ENCODE measurements around the gene EIF3C.
"Not testable (repeated sequence)": the region's sequence is repeated elsewhere in the genome, so short reads cannot be mapped to it uniquely, and the experiment has no call there.

EIF3C gene

DNA sequence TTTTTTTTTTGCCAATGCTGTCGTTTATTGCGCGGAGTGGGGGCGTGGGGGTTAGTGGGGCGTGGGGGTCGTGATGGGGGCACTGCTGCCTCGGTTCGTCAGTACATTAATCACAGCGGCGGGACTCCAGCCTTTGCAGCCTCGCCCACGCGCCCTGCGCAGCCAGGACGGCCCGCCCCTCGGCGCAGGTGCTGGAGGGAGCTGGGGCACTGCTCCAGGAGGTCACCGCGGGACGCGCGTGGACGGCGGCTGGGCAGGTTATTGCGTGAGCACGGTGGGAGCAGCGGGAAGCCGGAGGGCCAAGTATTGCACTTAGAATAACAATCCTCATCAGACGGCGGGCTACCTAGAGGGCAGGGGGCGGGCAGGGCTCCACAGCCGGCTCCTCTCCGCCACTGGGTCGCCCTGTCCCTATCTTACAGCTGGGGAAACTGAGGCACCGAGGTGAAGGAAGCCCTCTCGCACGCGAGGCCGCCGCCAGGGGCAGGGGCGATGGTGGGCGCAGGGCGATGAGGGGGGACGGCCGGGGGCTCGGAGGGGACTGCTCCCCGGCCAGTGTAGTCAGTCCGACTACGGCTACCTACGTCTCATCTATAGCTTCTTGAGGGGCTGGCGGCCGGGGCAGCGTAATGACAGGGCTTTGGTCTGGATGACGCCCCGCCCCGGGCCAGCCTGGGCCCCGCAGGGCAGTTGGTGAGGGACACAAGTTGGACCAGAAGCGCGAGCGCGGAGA, 35.5 kb downstream of the EIF3C start:
- not testable (repeated sequence) for DNase-seq

DNA sequence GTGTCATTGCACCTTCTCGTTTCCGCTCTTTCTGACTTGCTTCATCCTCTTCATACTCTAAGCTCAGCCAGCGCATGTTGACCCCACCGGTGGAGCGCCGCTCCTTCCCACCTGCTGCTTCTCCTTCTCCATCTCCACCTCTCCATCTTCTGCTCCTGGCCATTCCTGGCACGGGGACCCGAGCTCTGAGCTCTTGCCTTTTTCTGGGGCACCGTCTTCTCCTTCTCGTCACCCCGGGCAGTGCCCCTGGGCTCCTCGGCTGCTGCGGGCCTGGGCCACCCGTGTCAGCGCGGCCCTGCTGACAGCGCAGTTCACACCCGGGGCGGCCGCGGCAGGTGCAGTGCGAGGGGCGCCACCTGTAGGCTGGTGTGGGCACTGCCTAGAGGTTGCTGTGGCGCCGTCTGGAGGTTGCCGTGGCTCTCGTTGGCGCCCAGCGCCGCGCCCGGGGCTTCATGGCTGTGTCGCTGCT, 38.8 kb downstream of the EIF3C start:
- DNase-seq = not testable (repeated sequence)

DNA sequence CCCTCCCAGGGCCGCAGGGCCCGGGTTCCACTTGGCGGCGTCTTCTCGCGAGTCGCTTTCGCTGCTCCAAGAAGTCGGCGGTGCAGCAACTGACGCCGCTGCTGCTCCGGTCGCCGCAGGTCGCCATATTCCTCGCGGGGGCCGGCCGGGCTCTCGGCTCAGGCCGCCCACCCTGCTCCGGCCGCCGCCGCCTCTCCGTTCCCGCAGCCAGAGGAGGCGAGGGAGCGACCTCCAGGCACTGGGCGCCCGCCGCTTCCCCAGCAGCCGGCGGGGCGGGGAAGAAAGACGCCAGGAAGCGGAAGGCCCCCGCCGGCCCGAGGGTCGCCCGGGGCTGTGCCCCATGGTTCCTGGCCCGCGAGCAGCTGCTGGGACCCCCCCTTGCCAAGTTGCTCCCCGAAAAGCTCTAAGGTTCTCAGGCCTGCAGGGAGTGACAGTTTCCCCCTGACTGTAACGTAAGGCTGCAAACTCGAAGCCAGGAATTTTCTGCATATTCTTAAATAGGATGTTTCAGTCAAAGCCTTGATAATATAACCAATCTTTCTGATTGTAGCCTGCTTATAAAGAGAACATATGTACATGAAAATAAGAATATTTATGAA, 39.3 kb downstream of the EIF3C start:
- not testable (repeated sequence) for DNase-seq

DNA sequence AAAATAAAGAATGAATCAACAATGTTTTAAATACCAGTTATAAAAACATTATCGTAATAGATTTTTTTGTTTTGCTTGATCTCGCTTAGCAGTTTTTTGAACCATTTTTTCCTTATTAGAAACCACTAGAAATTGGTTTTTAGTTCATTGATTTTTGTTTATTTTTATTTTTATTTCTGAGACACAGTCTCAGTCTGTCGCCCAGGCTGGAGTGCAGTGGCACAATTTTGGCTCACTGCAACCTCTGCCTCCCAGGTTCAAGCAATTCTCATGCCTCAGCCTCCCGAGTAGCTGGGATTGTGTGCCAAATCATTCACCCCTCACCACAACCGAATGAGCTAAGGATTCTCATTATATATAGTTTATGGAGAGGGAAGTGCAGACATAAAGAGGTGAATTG, 40.2 kb downstream of the EIF3C start, which contains the start of gene NPIPB9:
NPIPB9 (plus strand) TSS at position 301 of the 400 bp plus-strand sequence.
- not testable (repeated sequence) for DNase-seq

DNA sequence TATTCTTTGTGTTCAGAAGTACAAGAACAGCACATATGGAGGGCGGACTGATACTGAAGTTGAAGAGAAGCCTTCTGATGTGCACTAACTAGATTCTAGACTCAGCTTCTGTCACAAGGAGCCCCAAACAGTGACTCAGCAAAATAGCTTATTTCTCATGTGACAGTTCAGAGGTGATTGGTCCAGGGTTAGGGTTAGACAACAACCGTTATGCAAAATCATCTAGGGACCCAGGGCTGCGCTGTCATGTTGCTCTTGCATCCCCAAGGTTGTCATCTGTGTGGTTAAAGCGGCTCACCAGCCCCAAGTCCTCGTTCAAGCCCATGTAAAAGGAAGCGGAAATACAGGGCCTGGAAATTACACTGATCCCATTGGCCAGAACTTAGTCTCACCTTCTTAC, 70.4 kb downstream of the EIF3C start:
- DNase-seq = not testable (repeated sequence)

DNA sequence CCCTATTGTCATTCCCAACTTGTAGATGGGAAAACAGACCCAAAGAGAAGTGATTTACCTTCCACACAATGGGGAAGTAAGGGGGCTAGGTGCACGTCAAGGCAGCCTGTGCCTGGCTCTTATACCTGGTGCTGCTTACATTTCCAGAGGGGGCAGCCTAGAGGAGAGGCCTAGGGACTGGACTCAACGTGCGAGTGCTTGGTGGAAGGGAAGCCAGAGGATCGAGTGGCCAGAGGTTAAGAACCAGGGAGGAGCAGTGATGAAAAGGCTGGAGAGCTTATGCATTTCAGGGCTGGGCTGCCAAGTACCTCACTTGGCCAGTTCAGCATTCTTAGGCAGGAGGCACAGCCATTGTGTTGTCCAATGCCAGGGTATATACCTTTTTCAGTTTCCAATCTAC, 71.1 kb downstream of the EIF3C start:
- DNase-seq = not testable (repeated sequence)

All from amygdala (tissue), 56 donors.